ENCODE results near the gene IFI27L2.
A peak's percentile ranks its signal among the peaks of the same experiment; 100 is the strongest.

Gene IFI27L2

GRCh38 chr14:94145902-94146527 lies 16.6 kb upstream of the IFI27L2 start:
- DNase-seq = no peak

GRCh38 chr14:94144765-94145164 lies 15.4 kb upstream of the IFI27L2 start:
- no peak for DNase-seq

- no peak for DNase-seq
These were observed 14.3 kb upstream of the IFI27L2 start for GRCh38 chr14:94143711-94144110.

GRCh38 chr14:94143239-94143638 lies 13.8 kb upstream of the IFI27L2 start:
- DNase-seq = no peak

GRCh38 chr14:94142836-94143235 lies 13.4 kb upstream of the IFI27L2 start:
- DNase-seq = no peak

- no peak for DNase-seq
These were observed 12.8 kb upstream of the IFI27L2 start for GRCh38 chr14:94142247-94142646.

- DNase-seq = no peak
These were observed 10.0 kb upstream of the IFI27L2 start for GRCh38 chr14:94139421-94139820.

- no peak for DNase-seq
These were observed 9.6 kb upstream of the IFI27L2 start for GRCh38 chr14:94139006-94139405.

GRCh38 chr14:94138251-94138650 lies 8.8 kb upstream of the IFI27L2 start:
- DNase-seq = no peak

- DNase-seq = peak; percentile 64
These were observed 7.3 kb upstream of the IFI27L2 start for GRCh38 chr14:94136575-94137331.

- no peak for DNase-seq
These were observed 6.1 kb upstream of the IFI27L2 start for GRCh38 chr14:94135476-94135875.

GRCh38 chr14:94132285-94132887 lies 3.0 kb upstream of the IFI27L2 start:
- DNase-seq = peak; percentile 10

- DNase-seq = peak; percentile 15
These were observed 482 bp upstream of the IFI27L2 start for GRCh38 chr14:94129758-94130414.

GRCh38 chr14:94128216-94128839 lies 1.1 kb downstream of the IFI27L2 start:
- no peak for DNase-seq

- DNase-seq = no peak
These were observed 2.1 kb downstream of the IFI27L2 start for GRCh38 chr14:94127330-94127729.

- DNase-seq = no peak
These were observed 2.6 kb downstream of the IFI27L2 start for GRCh38 chr14:94126800-94127199.

GRCh38 chr14:94126419-94126677 lies 3.1 kb downstream of the IFI27L2 start:
- no peak for DNase-seq

- DNase-seq = no peak
These were observed 3.6 kb downstream of the IFI27L2 start for GRCh38 chr14:94125659-94126418.

GRCh38 chr14:94124582-94125377 lies 4.6 kb downstream of the IFI27L2 start:
- no peak for DNase-seq

GRCh38 chr14:94123868-94124267 lies 5.5 kb downstream of the IFI27L2 start:
- DNase-seq = no peak

GRCh38 chr14:94123296-94123695 lies 6.1 kb downstream of the IFI27L2 start:
- no peak for DNase-seq

- no peak for DNase-seq
These were observed 7.0 kb downstream of the IFI27L2 start for GRCh38 chr14:94122438-94122837.
